ENCODE results near the gene ICE2.
"Not testable (repeated sequence)": the region's sequence is repeated elsewhere in the genome, so short reads cannot be mapped to it uniquely, and the experiment has no call there.

The ICE2 gene

GRCh38 chr15:60410350-60410749 is 68.6 kb downstream of the ICE2 start:
- not testable (repeated sequence) for DNase-seq (ENCODE audit: low spot score)

- DNase-seq (ENCODE audit: low spot score): peak; percentile 40
Measured at GRCh38 chr15:60408463-60408981, 70.4 kb downstream of the ICE2 start.

GRCh38 chr15:60407415-60407805 is 71.5 kb downstream of the ICE2 start:
- DNase-seq (ENCODE audit: low spot score): no peak

- no peak for DNase-seq (ENCODE audit: low spot score)
Measured at GRCh38 chr15:60406513-60407414, 72.2 kb downstream of the ICE2 start.

- DNase-seq (ENCODE audit: low spot score): no peak
Measured at GRCh38 chr15:60405399-60405798, 73.5 kb downstream of the ICE2 start.

- not testable (repeated sequence) for DNase-seq (ENCODE audit: low spot score)
Measured at GRCh38 chr15:60404351-60404750, 74.6 kb downstream of the ICE2 start.

GRCh38 chr15:60400944-60401343 is 78.0 kb downstream of the ICE2 start:
- DNase-seq (ENCODE audit: low spot score): no peak

- no peak for DNase-seq (ENCODE audit: low spot score)
Measured at GRCh38 chr15:60399931-60400330, 79.0 kb downstream of the ICE2 start.

GRCh38 chr15:60399246-60399915 is 79.6 kb downstream of the ICE2 start:
- DNase-seq (ENCODE audit: low spot score): no peak

GRCh38 chr15:60397772-60398445 is 81.0 kb downstream of the ICE2 start, which contains the start of gene ANXA2:
TSS of gene ANXA2 (minus strand) at chr15:60397986. CDS start at chr15:60386075, 11,911 bp downstream.
- peak; percentile 88 for DNase-seq (ENCODE audit: low spot score)

GRCh38 chr15:60396958-60397771 is 81.8 kb downstream of the ICE2 start:
- peak; percentile 40 for DNase-seq (ENCODE audit: low spot score)

GRCh38 chr15:60396560-60396957 is 82.4 kb downstream of the ICE2 start:
- no peak for DNase-seq (ENCODE audit: low spot score)

GRCh38 chr15:60396100-60396499 is 82.8 kb downstream of the ICE2 start:
- DNase-seq (ENCODE audit: low spot score): no peak

- DNase-seq (ENCODE audit: low spot score): no peak
Measured at GRCh38 chr15:60395276-60396011, 83.5 kb downstream of the ICE2 start.

- DNase-seq (ENCODE audit: low spot score): no peak
Measured at GRCh38 chr15:60394689-60395097, 84.2 kb downstream of the ICE2 start.

- DNase-seq (ENCODE audit: low spot score): no peak
Measured at GRCh38 chr15:60392986-60393790, 85.8 kb downstream of the ICE2 start.

GRCh38 chr15:60392601-60392985 is 86.3 kb downstream of the ICE2 start:
- DNase-seq (ENCODE audit: low spot score): peak; percentile 29

GRCh38 chr15:60391722-60392315 is 87.1 kb downstream of the ICE2 start:
- no peak for DNase-seq (ENCODE audit: low spot score)

GRCh38 chr15:60390871-60391501 is 88.0 kb downstream of the ICE2 start:
- no peak for DNase-seq (ENCODE audit: low spot score)

Measured in CD4-positive, alpha-beta T cell treated with Interleukin-6 at 100 ng/mL for 8 hours (primary cell).